ENCODE results near the gene STIL. TPM values are rescaled to one million over a fixed set of nuclear protein-coding genes. Genes with fewer than 3 reads are reported as not detected.

The STIL gene
- total RNA-seq (2022) (25.9 and 26.4 TPM in 2 replicates), Bru-seq, nascent RNA (percentile 82 among the genes with signal in this experiment), BruChase-seq, experiment 1, labeled RNA remaining after a 2-hour chase (percentile 85 among the genes with signal in this experiment), BruChase-seq, experiment 2, labeled RNA remaining after a 6-hour chase (percentile 75 among the genes with signal in this experiment)
- long read RNA-seq, full-length matches to known transcripts: 2 of 14 reads
- long read RNA-seq, partial matches to known transcripts: 1 of 14 reads
- long read RNA-seq, other reads (novel, unspliced or antisense): 11 of 14 reads

DNA sequence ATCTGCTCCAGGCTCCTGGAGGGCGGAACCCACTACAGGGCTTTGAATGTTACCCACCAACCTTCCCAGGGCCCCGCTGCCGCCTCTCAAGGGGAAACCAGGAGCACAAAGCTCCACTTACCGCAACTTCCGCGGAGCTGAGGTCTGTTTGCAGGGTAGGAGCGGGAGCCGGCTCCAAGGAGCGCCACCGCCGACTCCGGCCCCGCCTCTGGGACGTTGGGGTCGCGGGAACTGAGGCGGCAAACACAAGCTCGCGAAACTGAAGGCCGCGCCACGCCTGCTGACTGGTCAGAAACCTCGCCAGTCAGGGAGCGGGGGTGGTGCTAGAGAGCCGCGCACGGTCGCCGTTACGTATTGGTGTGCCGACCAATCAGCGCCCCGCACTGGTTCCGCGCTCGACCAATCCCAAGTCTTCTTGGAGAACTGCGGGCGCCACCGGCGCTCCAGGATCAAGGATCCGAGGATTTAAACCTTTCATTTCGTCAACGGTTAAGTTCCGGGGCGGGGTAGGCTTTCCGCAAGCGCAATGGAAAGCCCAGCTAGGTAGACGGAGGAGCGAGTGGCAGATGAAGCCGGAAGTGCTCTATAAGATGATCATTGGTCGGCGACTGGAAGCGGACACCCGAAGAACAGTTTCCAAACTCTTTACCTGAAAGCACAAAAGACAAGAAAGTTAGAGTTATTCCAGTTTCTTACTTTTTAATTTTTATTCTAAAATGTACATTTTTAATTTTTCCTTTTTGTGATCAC is at the start of gene STIL:
STIL (minus strand) TSS at position 233 of the 750 bp plus-strand sequence. CDS start 3,828 bp downstream, outside the sequence.
- no peaks in the 10 kb centered on the region for H3K9me3 Mint-ChIP-seq (ENCODE audit: unreplicated experiment)
- TF ChIP-seq, protein P1, sequence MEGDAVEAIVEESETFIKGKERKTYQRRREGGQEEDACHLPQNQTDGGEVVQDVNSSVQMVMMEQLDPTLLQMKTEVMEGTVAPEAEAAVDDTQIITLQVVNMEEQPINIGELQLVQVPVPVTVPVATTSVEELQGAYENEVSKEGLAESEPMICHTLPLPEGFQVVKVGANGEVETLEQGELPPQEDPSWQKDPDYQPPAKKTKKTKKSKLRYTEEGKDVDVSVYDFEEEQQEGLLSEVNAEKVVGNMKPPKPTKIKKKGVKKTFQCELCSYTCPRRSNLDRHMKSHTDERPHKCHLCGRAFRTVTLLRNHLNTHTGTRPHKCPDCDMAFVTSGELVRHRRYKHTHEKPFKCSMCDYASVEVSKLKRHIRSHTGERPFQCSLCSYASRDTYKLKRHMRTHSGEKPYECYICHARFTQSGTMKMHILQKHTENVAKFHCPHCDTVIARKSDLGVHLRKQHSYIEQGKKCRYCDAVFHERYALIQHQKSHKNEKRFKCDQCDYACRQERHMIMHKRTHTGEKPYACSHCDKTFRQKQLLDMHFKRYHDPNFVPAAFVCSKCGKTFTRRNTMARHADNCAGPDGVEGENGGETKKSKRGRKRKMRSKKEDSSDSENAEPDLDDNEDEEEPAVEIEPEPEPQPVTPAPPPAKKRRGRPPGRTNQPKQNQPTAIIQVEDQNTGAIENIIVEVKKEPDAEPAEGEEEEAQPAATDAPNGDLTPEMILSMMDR (IDR thresholded peaks at IDR 0.05; ENCODE audit: insufficient read depth in 1 of 2, low read depth in 1 of 2, low read length in 1 of 2, severe bottlenecking in 1 of 2, unreplicated experiment in 1 of 2): no peak
- peak within 1 kb of the TSS; percentile 99 for H3K27ac Mint-ChIP-seq (ENCODE audit: unreplicated experiment)
- POLR2A ChIA-PET: interaction anchor here (0.5 to 2.3 kb wide), 16 partner anchors 10 to 210 kb away, joined by 3 to 53 read pairs (median 4); partner anchors contain the start of genes CMPK1 and FOXD2
- Histone ChIP-seq H3K9me3 (no peaks in the 10 kb centered on the region), H3K36me3 (ENCODE audit: control insufficient read depth, insufficient read depth, low read length) (no peaks in the 10 kb centered on the region; the same call in 1 of the 2 replicates), H3K4me3 (ENCODE audit: low read depth, low read length) (peak within 1 kb of the TSS; percentile 61), H3K4me1 (no peaks in the 10 kb centered on the region), H3K27me3 (replicated peaks; ENCODE audit: control insufficient read depth, insufficient read depth, low read length) (no peaks in the 10 kb centered on the region)
- peak; percentile 97 to 99 for DNase-seq
- H3K27me3 Mint-ChIP-seq (ENCODE audit: insufficient read depth, unreplicated experiment): no peaks in the 10 kb centered on the region
- intact Hi-C loops (cut with micrococcal nuclease; ENCODE audit: unreplicated experiment): loop anchor here (1.0 to 5.0 kb wide), 3 partner anchors 20 to 123 kb away; partner anchors contain the start of gene PDZK1IP1
- H3K4me3 Mint-ChIP-seq (ENCODE audit: unreplicated experiment): peak within 1 kb of the TSS; percentile 92
- no TSS peak for BruUV-seq (replicated peaks)
- peaks cover 31% of the 10 kb centered on the region for H3K36me3 Mint-ChIP-seq (ENCODE audit: insufficient read depth, unreplicated experiment)
- CTCF ChIA-PET: interaction anchor here (0.5 to 1.8 kb wide), 8 partner anchors 19 to 412 kb away, joined by 3 to 11 read pairs (median 5); partner anchors contain the start of genes CMPK1 and FOXD2
- H3K4me1 Mint-ChIP-seq (ENCODE audit: low read depth, unreplicated experiment): no peaks in the 10 kb centered on the region

DNA sequence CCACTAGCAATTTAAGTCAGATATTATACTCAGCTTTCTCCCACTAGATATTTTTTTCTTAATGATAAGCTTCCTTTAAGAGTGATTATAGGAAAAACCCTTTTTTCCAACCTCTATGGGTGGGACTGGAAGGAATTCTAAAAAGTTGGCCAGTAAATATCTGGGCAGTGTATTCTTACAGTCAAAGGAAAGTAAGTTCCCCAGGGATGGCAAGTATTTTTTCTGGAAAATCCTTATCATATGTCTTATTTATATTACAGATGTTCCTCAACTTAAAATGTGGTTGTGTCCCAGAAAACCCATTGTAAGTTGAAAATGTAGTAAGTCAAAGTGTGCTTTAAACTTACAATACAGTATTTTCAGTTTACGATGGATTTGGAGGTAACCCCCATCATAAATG is 48.9 kb upstream of the STIL start:
- no peaks in the 10 kb centered on the region for H3K36me3 ChIP-seq (ENCODE audit: control insufficient read depth, insufficient read depth, low read length)
- no peaks in the 10 kb centered on the region for H3K27me3 Mint-ChIP-seq (ENCODE audit: insufficient read depth, unreplicated experiment)
- ChIA-PET CTCF (interaction anchor here (0.6 kb wide), 1 partner anchor 184 kb away, joined by 3 read pairs; no protein-coding TSS in a partner anchor), POLR2A (no interaction called here)
- H3K36me3 Mint-ChIP-seq (ENCODE audit: insufficient read depth, unreplicated experiment): no peaks in the 10 kb centered on the region
- H3K27me3 ChIP-seq (replicated peaks; ENCODE audit: control insufficient read depth, insufficient read depth, low read length): no peaks in the 10 kb centered on the region
- TF ChIP-seq, protein P1 (IDR thresholded peaks at IDR 0.05; ENCODE audit: insufficient read depth in 1 of 2, low read depth in 1 of 2, low read length in 1 of 2, severe bottlenecking in 1 of 2, unreplicated experiment in 1 of 2): no peak
- no peaks in the 10 kb centered on the region for H3K9me3 Mint-ChIP-seq (ENCODE audit: unreplicated experiment)
- DNase-seq: no peak
- no peaks in the 10 kb centered on the region for H3K4me1 ChIP-seq
- H3K4me3 ChIP-seq (ENCODE audit: low read depth, low read length): no peak overlapping the region
- intact Hi-C loops (cut with micrococcal nuclease; ENCODE audit: unreplicated experiment): no loop called here
- H3K9me3 ChIP-seq: no peaks in the 10 kb centered on the region
- H3K4me1 Mint-ChIP-seq (ENCODE audit: low read depth, unreplicated experiment): no peaks in the 10 kb centered on the region
- no peak overlapping the region for H3K4me3 Mint-ChIP-seq (ENCODE audit: unreplicated experiment)
- BruUV-seq (replicated peaks): no TSS peak
- no peak overlapping the region for H3K27ac Mint-ChIP-seq (ENCODE audit: unreplicated experiment)

DNA sequence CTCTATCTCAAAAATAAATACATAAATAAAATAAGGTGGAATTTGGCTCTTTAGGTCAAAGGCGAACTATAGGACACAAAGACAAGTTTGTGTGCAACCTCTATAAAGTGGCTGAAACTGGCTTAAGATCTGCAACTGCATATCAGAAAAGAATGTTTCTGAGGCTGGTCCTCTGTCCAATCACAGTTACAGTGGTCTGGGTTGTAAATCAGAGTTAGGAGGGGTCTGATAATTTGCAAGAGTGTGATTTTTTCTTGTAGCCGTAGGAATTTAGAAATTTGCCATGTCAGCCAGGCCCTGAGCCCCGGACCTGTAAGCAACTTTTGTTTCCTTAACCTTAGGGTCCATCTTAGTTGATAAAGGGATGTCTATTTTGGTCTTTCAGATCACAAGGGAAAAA is 47.4 kb upstream of the STIL start:
- Mint-ChIP-seq H3K36me3 (ENCODE audit: insufficient read depth, unreplicated experiment) (no peaks in the 10 kb centered on the region), H3K27me3 (ENCODE audit: insufficient read depth, unreplicated experiment) (no peaks in the 10 kb centered on the region), H3K27ac (ENCODE audit: unreplicated experiment) (no peak overlapping the region), H3K4me3 (ENCODE audit: unreplicated experiment) (no peak overlapping the region), H3K4me1 (ENCODE audit: low read depth, unreplicated experiment) (no peaks in the 10 kb centered on the region), H3K9me3 (ENCODE audit: unreplicated experiment) (no peaks in the 10 kb centered on the region)
- no TSS peak for BruUV-seq (replicated peaks)
- H3K4me3 ChIP-seq (ENCODE audit: low read depth, low read length): no peak overlapping the region
- ChIA-PET CTCF (no interaction called here), POLR2A (no interaction called here)
- H3K27me3 ChIP-seq (replicated peaks; ENCODE audit: control insufficient read depth, insufficient read depth, low read length): no peaks in the 10 kb centered on the region
- H3K4me1 ChIP-seq: no peaks in the 10 kb centered on the region
- H3K9me3 ChIP-seq: no peaks in the 10 kb centered on the region
- TF ChIP-seq, protein P1 (IDR thresholded peaks at IDR 0.05; ENCODE audit: insufficient read depth in 1 of 2, low read depth in 1 of 2, low read length in 1 of 2, severe bottlenecking in 1 of 2, unreplicated experiment in 1 of 2): no peak
- no peaks in the 10 kb centered on the region for H3K36me3 ChIP-seq (ENCODE audit: control insufficient read depth, insufficient read depth, low read length)
- intact Hi-C loops (cut with micrococcal nuclease; ENCODE audit: unreplicated experiment): no loop called here
- DNase-seq: no peak
